ENCODE results near the gene ANGEL1. TPM values are rescaled to one million over a fixed set of nuclear protein-coding genes. Genes with fewer than 3 reads are reported as not detected.

ANGEL1 gene
- total RNA-seq, 2 experiments from 2014 or later, result 17.6 to 33.7 TPM

GRCh38 chr14:76752744-76753143 lies 59.9 kb downstream of the ANGEL1 start:
- ChIA-PET POLR2A (no interaction called here), CTCF (ENCODE audit: unreplicated experiment) (no interaction called here)
- Histone ChIP-seq H3K9me2 (ENCODE audit: insufficient read depth, low read length) (no peaks in the 10 kb centered on the region), H3K79me2 (ENCODE audit: insufficient read depth, low read depth, low read length) (no peaks in the 10 kb centered on the region), H3K4me1 (ENCODE audit: insufficient read depth, low read length, poor library complexity, severe bottlenecking) (no peaks in the 10 kb centered on the region), H2AFZ (ENCODE audit: low read length) (no peak overlapping the region), H3K27ac (ENCODE audit: low read depth, low read length, poor library complexity, severe bottlenecking) (no peak overlapping the region), H3K9me3 (ENCODE audit: low read length) (no peaks in the 10 kb centered on the region), H3K4me2 (ENCODE audit: low read length) (no peak overlapping the region), H4K20me1 (ENCODE audit: insufficient read depth, low read length) (no peaks in the 10 kb centered on the region), H3K36me3 (ENCODE audit: insufficient read depth, low read length) (no peaks in the 10 kb centered on the region), H3K4me3 (ENCODE audit: low read depth, low read length, poor library complexity, severe bottlenecking) (no peak overlapping the region)
- DNase-seq (ENCODE audit: low spot score), result no peak
- no peak for TF ChIP-seq EZH2phosphoT487 (IDR thresholded peaks at IDR 0.05; ENCODE audit: borderline replicate concordance, low read depth, low read length)
- TF ChIP-seq, protein P1, sequence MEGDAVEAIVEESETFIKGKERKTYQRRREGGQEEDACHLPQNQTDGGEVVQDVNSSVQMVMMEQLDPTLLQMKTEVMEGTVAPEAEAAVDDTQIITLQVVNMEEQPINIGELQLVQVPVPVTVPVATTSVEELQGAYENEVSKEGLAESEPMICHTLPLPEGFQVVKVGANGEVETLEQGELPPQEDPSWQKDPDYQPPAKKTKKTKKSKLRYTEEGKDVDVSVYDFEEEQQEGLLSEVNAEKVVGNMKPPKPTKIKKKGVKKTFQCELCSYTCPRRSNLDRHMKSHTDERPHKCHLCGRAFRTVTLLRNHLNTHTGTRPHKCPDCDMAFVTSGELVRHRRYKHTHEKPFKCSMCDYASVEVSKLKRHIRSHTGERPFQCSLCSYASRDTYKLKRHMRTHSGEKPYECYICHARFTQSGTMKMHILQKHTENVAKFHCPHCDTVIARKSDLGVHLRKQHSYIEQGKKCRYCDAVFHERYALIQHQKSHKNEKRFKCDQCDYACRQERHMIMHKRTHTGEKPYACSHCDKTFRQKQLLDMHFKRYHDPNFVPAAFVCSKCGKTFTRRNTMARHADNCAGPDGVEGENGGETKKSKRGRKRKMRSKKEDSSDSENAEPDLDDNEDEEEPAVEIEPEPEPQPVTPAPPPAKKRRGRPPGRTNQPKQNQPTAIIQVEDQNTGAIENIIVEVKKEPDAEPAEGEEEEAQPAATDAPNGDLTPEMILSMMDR (conservative IDR thresholded peaks at IDR 0.05; ENCODE audit: low read length), result no peak
- no TSS peak for BruUV-seq (replicated peaks)
- intact Hi-C loops (cut with micrococcal nuclease; ENCODE audit: unreplicated experiment), result no loop called here

GRCh38 chr14:76742966-76743365 lies 69.7 kb downstream of the ANGEL1 start:
- Histone ChIP-seq H3K79me2 (ENCODE audit: insufficient read depth, low read depth, low read length) (no peaks in the 10 kb centered on the region), H3K4me2 (ENCODE audit: low read length) (no peak overlapping the region), H3K27ac (ENCODE audit: low read depth, low read length, poor library complexity, severe bottlenecking) (no peak overlapping the region), H3K9me2 (ENCODE audit: insufficient read depth, low read length) (no peaks in the 10 kb centered on the region), H3K4me3 (ENCODE audit: low read depth, low read length, poor library complexity, severe bottlenecking) (no peak overlapping the region), H4K20me1 (ENCODE audit: insufficient read depth, low read length) (no peaks in the 10 kb centered on the region), H2AFZ (ENCODE audit: low read length) (no peak overlapping the region), H3K4me1 (ENCODE audit: insufficient read depth, low read length, poor library complexity, severe bottlenecking) (no peaks in the 10 kb centered on the region), H3K36me3 (ENCODE audit: insufficient read depth, low read length) (no peaks in the 10 kb centered on the region), H3K9me3 (ENCODE audit: low read length) (peaks cover 19% of the 10 kb centered on the region; the same call in 1 of the 2 replicates)
- TF ChIP-seq EZH2phosphoT487 (IDR thresholded peaks at IDR 0.05; ENCODE audit: borderline replicate concordance, low read depth, low read length), result no peak
- TF ChIP-seq, protein P1 (conservative IDR thresholded peaks at IDR 0.05; ENCODE audit: low read length), result no peak
- CTCF ChIA-PET (ENCODE audit: unreplicated experiment), result no interaction called here
- DNase-seq (ENCODE audit: low spot score), result no peak
- POLR2A ChIA-PET, result no interaction called here
- no TSS peak for BruUV-seq (replicated peaks)
- intact Hi-C loops (cut with micrococcal nuclease; ENCODE audit: unreplicated experiment), result no loop called here

GRCh38 chr14:76742185-76742584 lies 70.5 kb downstream of the ANGEL1 start:
- Histone ChIP-seq H3K79me2 (ENCODE audit: insufficient read depth, low read depth, low read length) (no peaks in the 10 kb centered on the region), H3K36me3 (ENCODE audit: insufficient read depth, low read length) (no peaks in the 10 kb centered on the region), H3K9me2 (ENCODE audit: insufficient read depth, low read length) (no peaks in the 10 kb centered on the region), H3K4me1 (ENCODE audit: insufficient read depth, low read length, poor library complexity, severe bottlenecking) (no peaks in the 10 kb centered on the region), H3K4me2 (ENCODE audit: low read length) (no peak overlapping the region), H3K4me3 (ENCODE audit: low read depth, low read length, poor library complexity, severe bottlenecking) (no peak overlapping the region), H3K27ac (ENCODE audit: low read depth, low read length, poor library complexity, severe bottlenecking) (no peak overlapping the region), H4K20me1 (ENCODE audit: insufficient read depth, low read length) (no peaks in the 10 kb centered on the region), H2AFZ (ENCODE audit: low read length) (no peak overlapping the region), H3K9me3 (ENCODE audit: low read length) (peaks cover 19% of the 10 kb centered on the region; the same call in 1 of the 2 replicates)
- DNase-seq (ENCODE audit: low spot score), result no peak
- POLR2A ChIA-PET, result no interaction called here
- TF ChIP-seq, protein P1 (conservative IDR thresholded peaks at IDR 0.05; ENCODE audit: low read length), result no peak
- TF ChIP-seq EZH2phosphoT487 (IDR thresholded peaks at IDR 0.05; ENCODE audit: borderline replicate concordance, low read depth, low read length), result no peak
- no TSS peak for BruUV-seq (replicated peaks)
- CTCF ChIA-PET (ENCODE audit: unreplicated experiment), result no interaction called here
- intact Hi-C loops (cut with micrococcal nuclease; ENCODE audit: unreplicated experiment), result no loop called here

All from OCI-LY7 (cell line).